Islet precursor cell (in vitro differentiated cells): ENCODE data around the gene MFSD12.
"Not testable (repeated sequence)": the region's sequence is repeated elsewhere in the genome, so short reads cannot be mapped to it uniquely, and the experiment has no call there.

ENCODE experiments used
- DNase-seq: peaks from one replicate; pipeline ENCODE4 v3.0.0-alpha.2; 2018

MFSD12 gene

GRCh38 chr19:3536429-3537100, 20.8 kb downstream of the MFSD12 start:
- DNase-seq: no peak

- no peak for DNase-seq
Observed at GRCh38 chr19:3535981-3536380, 21.4 kb downstream of the MFSD12 start.

GRCh38 chr19:3535563-3535965, 21.8 kb downstream of the MFSD12 start:
- no peak for DNase-seq

GRCh38 chr19:3535235-3535535, 22.2 kb downstream of the MFSD12 start:
- DNase-seq: no peak

- DNase-seq: no peak
Observed at GRCh38 chr19:3534375-3535234, 22.8 kb downstream of the MFSD12 start.

GRCh38 chr19:3533563-3534216, 23.7 kb downstream of the MFSD12 start:
- DNase-seq: no peak

- no peak for DNase-seq
Observed at GRCh38 chr19:3533033-3533432, 24.4 kb downstream of the MFSD12 start.

- DNase-seq: no peak
Observed at GRCh38 chr19:3532154-3532786, 25.1 kb downstream of the MFSD12 start.

- no peak for DNase-seq
Observed at GRCh38 chr19:3531716-3532115, 25.7 kb downstream of the MFSD12 start.

- DNase-seq: no peak
Observed at GRCh38 chr19:3530389-3530788, 27.0 kb downstream of the MFSD12 start.

- not testable (repeated sequence) for DNase-seq
Observed at GRCh38 chr19:3529299-3529698, 28.1 kb downstream of the MFSD12 start.

- no peak for DNase-seq
Observed at GRCh38 chr19:3528539-3529211, 28.7 kb downstream of the MFSD12 start.

- no peak for DNase-seq
Observed at GRCh38 chr19:3528080-3528479, 29.3 kb downstream of the MFSD12 start.

- no peak for DNase-seq
Observed at GRCh38 chr19:3527238-3527910, 30.0 kb downstream of the MFSD12 start.

GRCh38 chr19:3526507-3527237, 30.7 kb downstream of the MFSD12 start:
- no peak for DNase-seq

GRCh38 chr19:3524904-3525451, 32.4 kb downstream of the MFSD12 start:
- DNase-seq: no peak

GRCh38 chr19:3524078-3524842, 33.1 kb downstream of the MFSD12 start:
- DNase-seq: no peak

- DNase-seq: no peak
Observed at GRCh38 chr19:3523361-3524077, 33.9 kb downstream of the MFSD12 start.

- no peak for DNase-seq
Observed at GRCh38 chr19:3522421-3523360, 34.7 kb downstream of the MFSD12 start.
